Thymus (tissue), 11 donors: Measurements from ENCODE around the gene IL20RB. TPM values are rescaled to one million over a fixed set of nuclear protein-coding genes. Genes with fewer than 3 reads are reported as not detected.

Source experiments
- DNase-seq, 9 donors: peaks; one replicate each; pipeline ENCODE4 v3.0.0-alpha.2; 2013; ENCODE audit warnings: low spot score in 9 of 9, low read depth in 6 of 9, missing footprints in 1 of 9
- H3K27ac ChIP-seq, 2 donors: one replicate each; pipeline ENCODE4 v1.5.1; 2013; ENCODE audit warnings: control low read depth in 1 of 2, low read depth in 1 of 2, low read length in 1 of 2, mild to moderate bottlenecking in 1 of 2, moderate library complexity in 1 of 2
- H3K27me3 ChIP-seq, 2 donors: one replicate each; pipeline ENCODE4 v1.5.1; 2013; ENCODE audit warnings: low read length in 1 of 2; ENCODE audit not compliant: control insufficient read depth in 2 of 2, insufficient read depth in 1 of 2
- H3K36me3 ChIP-seq, 2 donors: one replicate each; pipeline ENCODE4 v1.5.1; 2013; ENCODE audit warnings: low read length in 1 of 2, mild to moderate bottlenecking in 1 of 2, moderate library complexity in 1 of 2; ENCODE audit not compliant: control insufficient read depth in 2 of 2, insufficient read depth in 2 of 2
- H3K4me1 ChIP-seq, 2 donors: one replicate each; pipeline ENCODE4 v1.5.1; 2013; ENCODE audit warnings: low read length in 2 of 2; ENCODE audit not compliant: control insufficient read depth in 2 of 2, insufficient read depth in 2 of 2
- H3K4me3 ChIP-seq, 2 donors: one replicate each; pipeline ENCODE4 v1.5.1; 2013; ENCODE audit warnings: low read length in 2 of 2, control low read depth in 1 of 2, mild to moderate bottlenecking in 1 of 2
- H3K9me3 ChIP-seq, 2 donors: one replicate each; pipeline ENCODE4 v1.5.1; 2013; ENCODE audit warnings: low read length in 1 of 2, mild to moderate bottlenecking in 1 of 2; ENCODE audit not compliant: control insufficient read depth in 2 of 2, insufficient read depth in 1 of 2
- WGBS: extraction: QIAGEN DNeasy Blood & Tissue Kit; methylation state at CpG from one replicate; pipeline ENCODE4 v1.1.7; 2013; 5-methylcytosine and 5-hydroxymethylcytosine counted together
- polyA plus RNA-seq: library from polyadenylated mRNA; stranded (reverse); fragments of 200-250 nt; gene quantifications from one replicate; pipeline ENCODE4 v1.2.3, GENCODE V29; 2013
- total RNA-seq: library from RNA; stranded (reverse); fragments of 120-200 nt; gene quantifications from one replicate; pipeline ENCODE4 v1.2.4, GENCODE V29; 2013
- donor health status: healthy.

Gene IL20RB
- total and polyA plus RNA-seq, 2 donors: 0.94 to 5.4 TPM

- Histone ChIP-seq H3K27me3 (no peaks in the 10 kb centered on the region), H3K36me3 (peaks cover 0 to under 1% of the 10 kb centered on the region in 2 donors), H3K9me3 (no peaks in the 10 kb centered on the region), H3K27ac (no peak overlapping the region), H3K4me3 (no peak overlapping the region), H3K4me1 (peaks cover 3% of the 10 kb centered on the region in 2 donors)
- DNase-seq: no peak
- 97% methylated on average over 4 of the region's 4 CpGs for WGBS
Observed at GRCh38 chr3:136920904-136921611, 36.7 kb upstream of the IL20RB start.

GRCh38 chr3:136925425-136926190 lies 32.2 kb upstream of the IL20RB start:
- Histone ChIP-seq H3K4me1 (no peaks in the 10 kb centered on the region), H3K4me3 (no peak overlapping the region), H3K9me3 (no peaks in the 10 kb centered on the region), H3K27me3 (no peaks in the 10 kb centered on the region), H3K27ac (no peak overlapping the region), H3K36me3 (peaks cover 3 to 24% of the 10 kb centered on the region in 2 donors)
- 93% methylated on average over 7 of the region's 7 CpGs for WGBS
- DNase-seq: no peak

GRCh38 chr3:136928240-136928639 lies 29.5 kb upstream of the IL20RB start:
- H3K36me3 ChIP-seq: peaks cover 7 to 24% of the 10 kb centered on the region in 2 donors
- DNase-seq: no peak
- no peaks in the 10 kb centered on the region for H3K9me3 ChIP-seq
- no peaks in the 10 kb centered on the region for H3K27me3 ChIP-seq
- H3K4me1 ChIP-seq: no peaks in the 10 kb centered on the region
- no peak overlapping the region for H3K27ac ChIP-seq
- H3K4me3 ChIP-seq: no peak overlapping the region

GRCh38 chr3:136929977-136930670 lies 27.7 kb upstream of the IL20RB start:
- Histone ChIP-seq H3K4me1 (no peaks in the 10 kb centered on the region), H3K9me3 (no peaks in the 10 kb centered on the region), H3K27ac (no peak overlapping the region), H3K36me3 (peaks cover 10 to 34% of the 10 kb centered on the region in 2 donors), H3K4me3 (no peak overlapping the region), H3K27me3 (no peaks in the 10 kb centered on the region)
- WGBS: 85% methylated on average over 4 of the region's 4 CpGs
- DNase-seq: no peak

GRCh38 chr3:136931606-136932005 lies 26.2 kb upstream of the IL20RB start:
- Histone ChIP-seq H3K36me3 (peaks cover 10 to 37% of the 10 kb centered on the region in 2 donors), H3K4me3 (no peak overlapping the region), H3K27ac (no peak overlapping the region), H3K27me3 (no peaks in the 10 kb centered on the region), H3K4me1 (no peaks in the 10 kb centered on the region), H3K9me3 (no peaks in the 10 kb centered on the region)
- WGBS: 99% methylated on average over 4 of the region's 4 CpGs
- DNase-seq: no peak

DNA sequence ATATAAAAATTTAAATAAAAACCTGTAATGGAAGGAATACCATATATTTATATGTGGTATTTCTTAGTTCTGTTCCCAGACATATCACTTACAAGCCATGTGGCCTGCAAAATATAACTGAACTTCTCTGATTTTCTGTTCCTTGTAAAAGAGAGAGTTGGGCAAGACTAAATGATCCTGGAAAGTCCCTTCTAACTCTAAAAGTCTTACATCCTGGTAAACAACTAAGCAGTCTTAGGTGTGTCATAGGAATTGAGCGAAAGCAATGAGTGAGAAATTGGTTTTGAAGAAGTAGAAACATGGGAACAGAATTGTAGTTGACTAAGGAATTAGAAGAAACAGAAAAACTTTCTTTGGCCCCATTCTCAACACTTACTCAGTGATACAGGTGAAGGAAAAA lies 25.3 kb upstream of the IL20RB start:
- Histone ChIP-seq H3K27me3 (no peaks in the 10 kb centered on the region), H3K36me3 (peaks cover 9 to 37% of the 10 kb centered on the region in 2 donors), H3K4me3 (no peak overlapping the region), H3K4me1 (no peaks in the 10 kb centered on the region), H3K9me3 (no peaks in the 10 kb centered on the region), H3K27ac (no peak overlapping the region)
- WGBS: 95% methylated on average over 1 of the region's 1 CpG
- DNase-seq: no peak

DNA sequence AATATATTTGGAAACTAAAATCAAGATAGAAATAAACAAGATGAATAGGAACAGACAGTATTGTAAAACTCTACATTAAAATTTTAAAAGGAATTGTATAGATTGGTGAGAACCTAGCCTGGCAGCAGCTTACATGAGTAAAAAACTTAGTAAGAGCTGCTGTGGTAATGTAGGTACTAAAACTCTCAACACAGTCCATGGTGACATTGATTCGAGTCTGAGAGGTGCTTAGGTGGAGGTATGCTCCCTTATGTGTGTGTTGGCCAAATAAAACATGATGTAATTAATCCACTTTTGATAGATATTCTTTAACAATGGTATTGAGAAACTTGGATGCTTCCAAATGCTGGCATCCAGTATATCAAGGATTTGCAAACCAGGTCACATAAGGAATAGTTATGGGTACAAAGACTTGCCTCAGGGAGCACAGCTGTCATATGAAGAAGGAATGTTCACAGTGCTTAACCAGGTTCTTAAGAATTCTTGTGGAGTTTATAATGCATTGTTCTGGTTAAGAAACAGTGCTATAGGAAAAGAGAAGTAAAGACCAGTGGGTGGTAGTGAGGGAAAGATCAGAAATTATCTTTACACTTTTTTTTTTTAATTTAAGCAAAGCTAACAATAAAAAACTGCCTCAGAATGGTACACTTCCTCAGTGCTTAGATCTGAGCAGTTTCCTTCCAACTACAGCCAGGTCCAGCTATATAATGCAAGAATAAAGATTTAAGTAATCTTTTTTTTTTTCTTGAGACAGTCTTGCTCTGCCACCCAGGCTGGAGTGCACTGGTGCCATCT lies 24.6 kb upstream of the IL20RB start:
- no peaks in the 10 kb centered on the region for H3K27me3 ChIP-seq
- no peaks in the 10 kb centered on the region for H3K9me3 ChIP-seq
- no peak for DNase-seq
- peaks cover 7 to 32% of the 10 kb centered on the region in 2 donors for H3K36me3 ChIP-seq
- H3K27ac ChIP-seq: no peak overlapping the region
- no peaks in the 10 kb centered on the region for H3K4me1 ChIP-seq
- WGBS: 88% methylated on average over 1 of the region's 1 CpG
- H3K4me3 ChIP-seq: no peak overlapping the region

DNA sequence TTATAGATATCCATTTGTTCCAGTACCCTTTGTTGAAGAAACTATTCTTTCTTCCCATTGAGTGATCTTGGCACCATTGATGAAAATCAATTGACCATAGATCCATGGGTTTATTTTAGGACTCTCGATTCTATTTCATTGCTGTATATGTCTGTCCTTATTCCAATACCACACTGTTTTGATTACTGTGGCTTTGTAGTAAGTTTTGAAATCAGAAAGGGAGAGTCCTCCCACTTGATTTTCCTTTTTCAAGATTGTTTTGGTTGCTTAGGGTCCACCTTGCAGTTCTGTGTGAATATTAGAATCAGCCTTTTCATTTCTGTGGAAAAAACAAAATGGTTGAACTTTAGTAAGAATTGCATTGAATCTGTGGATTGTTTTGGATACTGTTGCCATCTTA lies 20.6 kb upstream of the IL20RB start:
- Histone ChIP-seq H3K9me3 (no peaks in the 10 kb centered on the region), H3K4me1 (peaks cover 0 to 2% of the 10 kb centered on the region in 2 donors), H3K27me3 (no peaks in the 10 kb centered on the region), H3K27ac (no peak overlapping the region), H3K36me3 (peaks cover 7 to 13% of the 10 kb centered on the region in 2 donors), H3K4me3 (no peak overlapping the region)
- WGBS: 97% methylated on average over 1 of the region's 1 CpG
- DNase-seq: no peak
